GM12865 (cell line): ENCODE results near the gene RPS6KA1.

Experiments used
- DNase-seq: peaks from one replicate; pipeline ENCODE4 v3.0.0; 2010; ENCODE audit warnings: low read depth
- H3K4me3 ChIP-seq: 2 replicates; pipeline ENCODE4 v1.5.1; 2011; ENCODE audit warnings: mild to moderate bottlenecking, low read depth, low read length, control low read depth
- CTCF ChIP-seq: IDR thresholded peaks from 2 replicates; pipeline ENCODE4 v1.5.1; 2011; ENCODE audit warnings: low read length, control low read depth, low read depth, inconsistent platforms; ENCODE audit not compliant: insufficient read depth; ENCODE audit errors: missing control alignments

Gene RPS6KA1

DNA sequence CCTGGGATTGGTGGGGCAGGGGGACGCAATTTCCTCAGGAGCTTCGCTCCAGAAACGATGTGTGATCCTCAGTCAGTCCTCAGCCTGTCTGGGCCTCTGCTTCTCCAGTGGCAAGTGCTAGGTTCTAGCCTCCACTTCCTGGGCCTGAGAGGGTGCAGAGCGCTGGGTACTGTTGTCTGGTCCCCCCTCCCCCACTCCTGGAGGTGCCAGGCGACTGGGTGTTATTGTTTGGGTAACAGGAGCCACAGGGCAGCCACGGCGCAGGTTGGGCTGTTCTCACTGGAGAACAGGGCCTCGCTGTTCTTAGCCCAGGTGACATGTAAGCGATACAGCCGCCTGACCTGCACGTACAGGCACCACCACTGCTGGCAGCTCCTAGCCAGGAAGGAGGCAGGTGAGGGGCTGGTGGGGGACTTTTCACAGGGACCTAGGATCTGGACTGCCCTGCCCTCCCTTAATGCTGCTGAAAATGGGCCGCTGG lies 2.1 kb downstream of the RPS6KA1 start:
- DNase-seq, result no peak
- TF ChIP-seq CTCF, result no peak
- H3K4me3 ChIP-seq, result no peak overlapping the region

DNA sequence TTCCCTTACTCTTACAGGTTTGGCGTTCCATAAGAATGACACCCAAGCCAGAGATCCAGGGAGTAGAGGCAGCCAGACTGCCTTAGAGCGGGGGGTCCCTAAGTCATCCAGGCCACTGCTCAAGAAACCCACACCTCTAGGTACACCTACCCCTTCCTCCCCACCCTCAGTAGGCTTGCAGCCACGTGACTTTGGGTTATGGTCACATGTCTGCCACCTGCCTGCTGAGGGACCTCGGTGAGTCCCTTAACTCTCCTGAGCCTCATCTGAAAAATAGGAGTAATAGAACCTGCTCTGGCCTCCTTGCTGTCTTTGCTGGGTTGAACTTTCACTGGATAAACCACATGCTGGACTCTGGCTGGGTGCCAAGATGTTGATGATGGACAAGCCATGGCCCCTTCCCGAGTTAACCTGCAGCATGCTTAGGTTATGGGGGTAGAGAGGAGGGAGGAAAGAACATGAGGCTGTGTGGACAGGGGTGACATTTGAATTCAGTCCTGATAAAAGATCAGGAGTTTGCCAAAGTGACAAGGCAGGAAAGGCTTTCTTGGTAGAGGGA lies 4.5 kb downstream of the RPS6KA1 start:
- no peak for TF ChIP-seq CTCF
- no peak for DNase-seq
- H3K4me3 ChIP-seq, result no peak overlapping the region

DNA sequence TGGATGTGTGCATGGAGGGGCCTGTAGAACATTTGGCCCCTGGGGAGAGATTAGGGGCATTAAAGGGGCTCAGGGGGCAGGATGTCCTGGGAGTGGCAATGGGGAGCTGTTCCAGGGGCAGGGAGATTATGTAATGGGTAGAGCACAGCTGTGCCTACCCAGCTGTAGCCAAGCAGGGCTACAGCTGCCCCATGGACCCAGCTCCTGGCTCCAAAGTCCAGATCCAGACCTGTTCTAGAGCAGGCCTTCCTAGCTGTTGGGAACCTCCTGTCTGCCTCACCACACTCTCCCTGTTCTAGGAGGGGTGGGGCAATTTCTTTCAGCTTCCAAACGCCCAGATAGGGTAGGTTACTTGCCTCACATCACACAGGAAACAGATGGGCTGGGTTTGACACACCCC lies 5.6 kb downstream of the RPS6KA1 start:
- TF ChIP-seq CTCF, result no peak

DNA sequence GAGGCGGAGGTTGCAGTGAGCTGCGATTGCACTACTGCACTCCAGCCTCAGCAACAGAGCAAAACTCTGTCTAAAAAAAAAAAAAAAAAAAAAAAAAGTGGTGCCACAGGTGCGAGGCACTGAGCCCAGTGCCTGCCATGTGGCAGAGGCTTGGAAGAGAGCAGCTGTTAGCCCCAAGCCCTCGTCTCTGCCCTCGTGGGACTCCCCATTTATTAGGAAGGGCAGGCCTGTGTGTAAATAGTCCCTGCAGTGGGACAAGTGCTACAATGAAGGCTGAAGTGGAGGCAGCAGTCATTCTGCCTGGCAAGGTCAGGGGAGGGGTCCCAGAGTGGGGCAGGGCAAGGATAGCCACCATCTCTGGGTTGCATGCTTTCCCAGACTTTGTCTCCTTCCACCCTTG lies 6.5 kb downstream of the RPS6KA1 start:
- TF ChIP-seq CTCF, result no peak
- no peak for DNase-seq
- no peak overlapping the region for H3K4me3 ChIP-seq

More for the DNA sequence above, 5.6 kb downstream of the RPS6KA1 start:
- no peak for DNase-seq
- H3K4me3 ChIP-seq, result no peak overlapping the region

DNA sequence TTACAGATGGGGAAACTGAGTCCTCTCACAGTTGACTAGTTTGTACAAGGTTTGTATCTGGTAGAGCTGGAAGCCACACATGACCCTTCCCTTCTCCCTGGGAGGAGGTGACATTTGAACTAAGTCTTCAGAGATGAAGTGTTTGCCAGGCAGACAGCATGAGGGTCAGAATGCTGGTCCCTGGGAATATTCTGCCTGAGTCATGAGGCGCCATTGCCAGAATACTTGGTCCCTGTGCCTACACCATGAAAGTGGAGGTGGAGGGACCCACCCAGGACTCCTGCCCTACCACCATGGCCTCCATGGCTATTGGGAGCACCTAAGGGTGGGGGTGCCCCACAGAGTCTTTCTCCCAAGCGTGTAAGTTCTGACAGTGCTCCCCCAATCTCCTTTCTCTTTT lies 7.0 kb downstream of the RPS6KA1 start:
- no peak for DNase-seq
- TF ChIP-seq CTCF, result no peak
- H3K4me3 ChIP-seq, result no peak overlapping the region

DNA sequence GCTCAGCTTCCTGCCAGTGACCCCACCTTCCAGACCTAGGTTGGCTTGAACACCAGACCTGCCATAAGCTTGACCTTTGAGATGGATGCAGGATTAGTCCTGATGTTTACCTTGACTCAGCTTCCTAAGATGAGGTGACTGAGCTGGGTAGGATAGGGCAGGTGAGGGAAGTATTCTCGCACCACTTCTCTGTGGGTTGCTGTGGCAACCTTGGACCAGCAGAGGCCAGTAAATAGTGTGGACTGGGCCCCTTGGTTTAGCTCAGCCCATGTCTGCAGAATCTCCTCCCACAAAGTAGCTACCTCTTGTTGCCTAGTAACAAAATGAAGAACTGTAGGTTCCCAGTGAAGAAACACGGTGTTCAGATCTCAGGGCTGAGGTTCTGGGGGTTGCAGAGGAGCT lies 8.4 kb downstream of the RPS6KA1 start:
- H3K4me3 ChIP-seq, result no peak overlapping the region
- peak; percentile 63 for DNase-seq
- TF ChIP-seq CTCF, result peak; percentile 19
